ENCODE results near the gene PGBD2. TPM values are rescaled to one million over a fixed set of nuclear protein-coding genes. Genes with fewer than 3 reads are reported as not detected.

PGBD2 gene
- total and polyA plus RNA-seq, 9 of the 15 experiments (the other 6 are each of a cell fraction or from before 2014, with no cell fraction given) = 11.9 to 21.8 (median 14.7) TPM

DNA sequence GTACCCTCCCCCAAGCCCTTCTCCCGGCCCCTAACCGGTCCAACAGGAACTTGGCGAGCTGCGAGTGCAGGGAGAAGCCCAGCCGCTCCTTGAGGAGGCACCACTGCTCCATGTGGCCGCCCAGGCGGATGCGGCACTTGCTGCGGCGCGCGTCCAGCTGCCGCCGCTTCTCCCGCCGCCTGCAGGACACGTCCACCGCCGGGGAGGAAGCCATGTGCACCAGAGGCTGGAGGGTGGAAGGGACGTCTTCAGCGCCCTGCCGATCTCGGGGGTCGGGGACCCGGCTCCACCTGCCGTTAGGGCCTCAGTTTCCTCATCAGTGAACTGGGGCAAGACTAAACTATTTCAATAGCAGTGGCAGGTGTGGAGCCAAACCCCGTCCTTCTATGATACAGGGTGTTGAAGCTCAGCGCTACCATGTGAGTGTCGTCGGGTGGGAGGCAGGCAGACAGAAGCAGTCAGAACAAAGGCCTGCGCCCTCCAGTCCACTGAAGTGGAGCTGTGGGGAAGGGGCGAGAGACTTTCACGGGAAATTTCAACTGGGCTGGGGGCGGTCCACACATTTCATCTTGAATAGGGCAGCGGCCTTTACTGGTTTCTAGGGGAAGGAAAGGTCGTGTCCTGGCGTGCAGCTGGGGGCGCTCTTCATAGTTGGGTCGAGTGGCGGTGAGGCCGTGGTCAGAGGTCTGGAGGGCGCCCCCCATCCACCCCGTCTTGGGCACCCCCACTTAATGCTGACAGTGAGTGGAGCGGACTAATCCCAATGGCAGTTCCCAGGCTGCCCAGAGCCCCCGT, 47.7 kb upstream of the PGBD2 start (continued):
- TF ChIP-seq, protein P1, sequence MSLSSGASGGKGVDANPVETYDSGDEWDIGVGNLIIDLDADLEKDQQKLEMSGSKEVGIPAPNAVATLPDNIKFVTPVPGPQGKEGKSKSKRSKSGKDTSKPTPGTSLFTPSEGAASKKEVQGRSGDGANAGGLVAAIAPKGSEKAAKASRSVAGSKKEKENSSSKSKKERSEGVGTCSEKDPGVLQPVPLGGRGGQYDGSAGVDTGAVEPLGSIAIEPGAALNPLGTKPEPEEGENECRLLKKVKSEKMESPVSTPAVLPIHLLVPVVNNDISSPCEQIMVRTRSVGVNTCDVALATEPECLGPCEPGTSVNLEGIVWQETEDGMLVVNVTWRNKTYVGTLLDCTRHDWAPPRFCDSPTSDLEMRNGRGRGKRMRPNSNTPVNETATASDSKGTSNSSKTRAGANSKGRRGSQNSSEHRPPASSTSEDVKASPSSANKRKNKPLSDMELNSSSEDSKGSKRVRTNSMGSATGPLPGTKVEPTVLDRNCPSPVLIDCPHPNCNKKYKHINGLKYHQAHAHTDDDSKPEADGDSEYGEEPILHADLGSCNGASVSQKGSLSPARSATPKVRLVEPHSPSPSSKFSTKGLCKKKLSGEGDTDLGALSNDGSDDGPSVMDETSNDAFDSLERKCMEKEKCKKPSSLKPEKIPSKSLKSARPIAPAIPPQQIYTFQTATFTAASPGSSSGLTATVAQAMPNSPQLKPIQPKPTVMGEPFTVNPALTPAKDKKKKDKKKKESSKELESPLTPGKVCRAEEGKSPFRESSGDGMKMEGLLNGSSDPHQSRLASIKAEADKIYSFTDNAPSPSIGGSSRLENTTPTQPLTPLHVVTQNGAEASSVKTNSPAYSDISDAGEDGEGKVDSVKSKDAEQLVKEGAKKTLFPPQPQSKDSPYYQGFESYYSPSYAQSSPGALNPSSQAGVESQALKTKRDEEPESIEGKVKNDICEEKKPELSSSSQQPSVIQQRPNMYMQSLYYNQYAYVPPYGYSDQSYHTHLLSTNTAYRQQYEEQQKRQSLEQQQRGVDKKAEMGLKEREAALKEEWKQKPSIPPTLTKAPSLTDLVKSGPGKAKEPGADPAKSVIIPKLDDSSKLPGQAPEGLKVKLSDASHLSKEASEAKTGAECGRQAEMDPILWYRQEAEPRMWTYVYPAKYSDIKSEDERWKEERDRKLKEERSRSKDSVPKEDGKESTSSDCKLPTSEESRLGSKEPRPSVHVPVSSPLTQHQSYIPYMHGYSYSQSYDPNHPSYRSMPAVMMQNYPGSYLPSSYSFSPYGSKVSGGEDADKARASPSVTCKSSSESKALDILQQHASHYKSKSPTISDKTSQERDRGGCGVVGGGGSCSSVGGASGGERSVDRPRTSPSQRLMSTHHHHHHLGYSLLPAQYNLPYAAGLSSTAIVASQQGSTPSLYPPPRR (CRISPR knock-in tag; IDR thresholded peaks at IDR 0.05; ENCODE audit: borderline replicate concordance) = peak; percentile 64; the same call in 1 of the 2 replicates
- TF ChIP-seq, protein P2, sequence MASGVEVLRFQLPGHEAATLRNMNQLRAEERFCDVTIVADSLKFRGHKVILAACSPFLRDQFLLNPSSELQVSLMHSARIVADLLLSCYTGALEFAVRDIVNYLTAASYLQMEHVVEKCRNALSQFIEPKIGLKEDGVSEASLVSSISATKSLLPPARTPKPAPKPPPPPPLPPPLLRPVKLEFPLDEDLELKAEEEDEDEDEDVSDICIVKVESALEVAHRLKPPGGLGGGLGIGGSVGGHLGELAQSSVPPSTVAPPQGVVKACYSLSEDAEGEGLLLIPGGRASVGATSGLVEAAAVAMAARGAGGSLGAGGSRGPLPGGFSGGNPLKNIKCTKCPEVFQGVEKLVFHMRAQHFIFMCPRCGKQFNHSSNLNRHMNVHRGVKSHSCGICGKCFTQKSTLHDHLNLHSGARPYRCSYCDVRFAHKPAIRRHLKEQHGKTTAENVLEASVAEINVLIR (CRISPR knock-in tag; IDR thresholded peaks at IDR 0.05) = no peak
- TF ChIP-seq ATF3 (IDR thresholded peaks at IDR 0.05) (no peak), ATF3 (CRISPR knock-in tag; conservative IDR thresholded peaks at IDR 0.05) (no peak), DPF2 (IDR thresholded peaks at IDR 0.05) (no peak), RFX5 (IDR thresholded peaks at IDR 0.05; ENCODE audit: low read depth, low read length) (no peak), NFYB (IDR thresholded peaks at IDR 0.05; ENCODE audit: extremely low read depth, insufficient read length) (no peak), PHB (CRISPR knock-in tag; IDR thresholded peaks at IDR 0.05) (no peak), ZBTB9 (CRISPR knock-in tag; IDR thresholded peaks at IDR 0.05) (peak; percentile 71), CBX5 (IDR thresholded peaks at IDR 0.05; ENCODE audit: borderline replicate concordance, low read depth) (peak; percentile 27; the same call in 1 of the 2 replicates), RAD21 (CRISPR knock-in tag; conservative IDR thresholded peaks at IDR 0.05 in 1 of 2, IDR thresholded peaks at IDR 0.05 in 1 of 2) (peak; percentile 41 to 57; a peak in 3 of 4 replicates), ZKSCAN1 (IDR thresholded peaks at IDR 0.05; ENCODE audit: low read depth, low read length) (no peak), ID3 (CRISPR knock-in tag; IDR thresholded peaks at IDR 0.05) (no peak), ID3 (tag; IDR thresholded peaks at IDR 0.05) (peak; percentile 45; the same call in 1 of the 2 replicates), ETV6 (IDR thresholded peaks at IDR 0.05; ENCODE audit: borderline replicate concordance in 1 of 2, low read depth in 2 of 2, low read length in 1 of 2) (no peak), ETV6 (CRISPR knock-in tag; IDR thresholded peaks at IDR 0.05; ENCODE audit: borderline replicate concordance) (peak; percentile 49; the same call in 1 of the 2 replicates)
- TF ChIP-seq, protein P3, sequence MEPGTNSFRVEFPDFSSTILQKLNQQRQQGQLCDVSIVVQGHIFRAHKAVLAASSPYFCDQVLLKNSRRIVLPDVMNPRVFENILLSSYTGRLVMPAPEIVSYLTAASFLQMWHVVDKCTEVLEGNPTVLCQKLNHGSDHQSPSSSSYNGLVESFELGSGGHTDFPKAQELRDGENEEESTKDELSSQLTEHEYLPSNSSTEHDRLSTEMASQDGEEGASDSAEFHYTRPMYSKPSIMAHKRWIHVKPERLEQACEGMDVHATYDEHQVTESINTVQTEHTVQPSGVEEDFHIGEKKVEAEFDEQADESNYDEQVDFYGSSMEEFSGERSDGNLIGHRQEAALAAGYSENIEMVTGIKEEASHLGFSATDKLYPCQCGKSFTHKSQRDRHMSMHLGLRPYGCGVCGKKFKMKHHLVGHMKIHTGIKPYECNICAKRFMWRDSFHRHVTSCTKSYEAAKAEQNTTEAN (CRISPR knock-in tag; IDR thresholded peaks at IDR 0.05) = peak; percentile 91; the same call in 1 of the 2 replicates
